HCT116 (cell line): ENCODE measurements around the gene INIP. TPM values are rescaled to one million over a fixed set of nuclear protein-coding genes. Genes with fewer than 3 reads are reported as not detected.

Source experiments
- ATAC-seq: fragments of 200-7000 bp; cut with Tn5 transposase; 2 replicates; pipeline ENCODE4 v1.9.1; 2020; ENCODE audit warnings: mild to moderate bottlenecking, moderate library complexity
- BruUV-seq: library from RNA; stranded (reverse); fragments of 400-500 nt; replicated peaks from 2 replicates; lab custom pipeline; 2021; lab: Mats Ljungman, UMichigan
- CTCF ChIA-PET: fragments of 300-600 bp; sonication (Branson Sonifier 250); formaldehyde crosslinking; loops from one replicate; lab custom pipeline; 2021; ENCODE audit warnings: antibody characterized with exemption; lab: Charles Lee
- POLR2A ChIA-PET: fragments of 300-600, 350-600 bp; sonication (Branson Sonifier 250); formaldehyde crosslinking; loops from one replicate; lab custom pipeline; 2021; ENCODE audit warnings: antibody characterized with exemption; lab: Charles Lee
- RAD21 ChIA-PET, 2 experiments: fragments of 300-600 bp; sonication (Branson Sonifier 250); formaldehyde crosslinking; loops; one replicate each; lab custom pipeline; 2023; ENCODE audit warnings: low total read pairs in 2 of 2; ENCODE audit not compliant: uncharacterized antibody in 2 of 2, unreplicated experiment in 2 of 2, low non-redundant PET in 1 of 2; lab: Charles Lee
- DNase-seq: peaks from one replicate; pipeline ENCODE4 v3.0.0-alpha.2; 2010; ENCODE audit warnings: low read depth, low spot score
- H2AFZ ChIP-seq: fragments of 200-600 bp; shearing (Covaris generic), sonication (generic); 2 replicates; pipeline ENCODE4 v1.6.1; 2017; ENCODE audit warnings: low read depth, mixed run types, mixed read lengths, antibody characterized with exemption, low read length; ENCODE audit not compliant: poor library complexity, severe bottlenecking
- H3K27ac ChIP-seq: 2 replicates; pipeline ENCODE4 v1.5.1; 2012; ENCODE audit warnings: low read depth, low read length
- H3K27me3 ChIP-seq: fragments of 200-600 bp; sonication (generic); 2 replicates; pipeline ENCODE4 v1.6.1; 2016; ENCODE audit warnings: mixed run types, low read length, mixed read lengths; ENCODE audit not compliant: insufficient read depth
- H3K36me3 ChIP-seq, 2 experiments: fragments of 200-500 bp in 1 of 2; fragments of 200-600 bp in 1 of 2; sonication (Bioruptor generic) in 1 of 2; sonication (generic) in 1 of 2; 2 replicates each; pipeline versions ENCODE4 v1.5.1 to v1.6.1; 2014 to 2016; ENCODE audit warnings: low read length in 2 of 2, inconsistent platforms in 1 of 2, mixed read lengths in 1 of 2, mixed run types in 1 of 2; ENCODE audit not compliant: insufficient read depth in 2 of 2, control insufficient read depth in 1 of 2
- H3K4me1 ChIP-seq, 2 experiments: fragments of 200-600 bp in 1 of 2; sonication (generic) in 1 of 2; 2 replicates each; pipeline versions ENCODE4 v1.5.1 to v1.6.1; 2012 to 2017; ENCODE audit warnings: low read length in 2 of 2, inconsistent platforms in 1 of 2, mild to moderate bottlenecking in 1 of 2, mixed read lengths in 1 of 2, mixed run types in 1 of 2, moderate library complexity in 1 of 2; ENCODE audit not compliant: insufficient read depth in 2 of 2, control insufficient read depth in 1 of 2
- H3K4me2 ChIP-seq: fragments of 200-600 bp; sonication (generic); 2 replicates; pipeline ENCODE4 v1.6.1; 2017; ENCODE audit warnings: mixed run types, low read length, mixed read lengths
- H3K4me3 ChIP-seq, 2 experiments: fragments of 200-600 bp in 1 of 2; sonication (generic) in 1 of 2; replicated peaks in 1 of 2; 2 replicates each; pipeline ENCODE4 v1.5.1; 2011 to 2016; ENCODE audit warnings: low read length in 2 of 2, control low read depth in 1 of 2, low read depth in 1 of 2, mild to moderate bottlenecking in 1 of 2, mixed read lengths in 1 of 2, mixed run types in 1 of 2
- H3K79me2 ChIP-seq: fragments of 200-600 bp; sonication (generic); 2 replicates; pipeline ENCODE4 v1.6.1; 2017; ENCODE audit warnings: mild to moderate bottlenecking, mixed run types, low read length, moderate library complexity, mixed read lengths; ENCODE audit not compliant: insufficient read depth
- H3K9ac ChIP-seq: fragments of 200-600 bp; sonication (generic); 2 replicates; pipeline ENCODE4 v1.6.1; 2016; ENCODE audit warnings: low read length, mixed read lengths
- H3K9me2 ChIP-seq: fragments of 200-600 bp; sonication (generic), shearing (Covaris generic); 2 replicates; pipeline ENCODE4 v1.6.1; 2017; ENCODE audit warnings: mixed run types, mild to moderate bottlenecking, moderate library complexity; ENCODE audit not compliant: insufficient read depth
- H3K9me3 ChIP-seq, 2 experiments: fragments of 200-500 bp in 1 of 2; fragments of 200-600 bp in 1 of 2; sonication (Bioruptor generic) in 1 of 2; sonication (generic) in 1 of 2; 2 replicates each; pipeline ENCODE4 v1.6.1; 2014 to 2017; ENCODE audit warnings: low read length in 2 of 2, mixed read lengths in 2 of 2, inconsistent platforms in 1 of 2, low read depth in 1 of 2, mild to moderate bottlenecking in 1 of 2, mixed run types in 1 of 2, moderate library complexity in 1 of 2; ENCODE audit not compliant: control insufficient read depth in 1 of 2, insufficient read depth in 1 of 2
- H4K20me1 ChIP-seq: fragments of 200-600 bp; sonication (generic), shearing (Covaris generic); 2 replicates; pipeline ENCODE4 v1.6.1; 2017; ENCODE audit warnings: mixed run types, mild to moderate bottlenecking, moderate library complexity; ENCODE audit not compliant: insufficient read depth
- CTCF ChIP-seq, 3 experiments: fragments of 200-600 bp in 1 of 3; sonication (generic) in 1 of 3; IDR thresholded peaks in 2 of 3; conservative IDR thresholded peaks in 1 of 3; 2 replicates each; pipeline ENCODE4 v1.5.1; 2012 to 2017; ENCODE audit warnings: low read depth in 2 of 3, low read length in 2 of 3, antibody characterized with exemption in 1 of 3, borderline replicate concordance in 1 of 3, control low read depth in 1 of 3, mild to moderate bottlenecking in 1 of 3, mixed read lengths in 1 of 3, mixed run types in 1 of 3, moderate library complexity in 1 of 3; ENCODE audit not compliant: insufficient read depth in 1 of 3
- FOSL1 ChIP-seq: IDR thresholded peaks from 2 replicates; pipeline ENCODE4 v1.6.1; 2012; ENCODE audit warnings: low read depth
- REST ChIP-seq: IDR thresholded peaks from 2 replicates; pipeline ENCODE4 v1.6.1; 2012; ENCODE audit warnings: low read depth
- SP1 ChIP-seq: IDR thresholded peaks from 2 replicates; pipeline ENCODE4 v1.6.1; 2012; ENCODE audit warnings: low read depth
- YY1 ChIP-seq: IDR thresholded peaks from 2 replicates; pipeline ENCODE4 v1.6.1; 2011; ENCODE audit warnings: low read length, low read depth, moderate library complexity, mild to moderate bottlenecking; ENCODE audit not compliant: insufficient replicate concordance; ENCODE audit errors: extremely low read depth
- intact Hi-C: fragments of 100-400 bp; cut with micrococcal nuclease; formaldehyde crosslinking; loops from 2 replicates; pipeline ENCODE4 v1.10.0; 2022
- total RNA-seq: library from RNA; stranded (reverse); gene quantifications from one replicate; pipeline ENCODE4 v1.2.1, GENCODE V29; 2021; ENCODE audit not compliant: unreplicated experiment

Gene INIP
- total RNA-seq, 1 experiment from 2014 or later, result 28.9 TPM

GRCh38 chr9:112663681-112664080, 54.2 kb downstream of the INIP start:
- Histone ChIP-seq H3K4me3 (no peak overlapping the region), H3K4me1 (no peaks in the 10 kb centered on the region), H2AFZ (no peak overlapping the region), H3K9me3 (no peaks in the 10 kb centered on the region), H3K9me2 (no peaks in the 10 kb centered on the region), H3K79me2 (no peaks in the 10 kb centered on the region), H4K20me1 (no peaks in the 10 kb centered on the region)
- CTCF ChIA-PET, result no interaction called here
- no peak for ATAC-seq
- intact Hi-C loops, result no loop called here
- BruUV-seq, result no TSS peak
- RAD21 ChIA-PET, result no interaction called here
- POLR2A ChIA-PET, result no interaction called here
- TF ChIP-seq REST (no peak), CTCF (IDR thresholded peaks at IDR 0.05 in 2 of 3, conservative IDR thresholded peaks at IDR 0.05 in 1 of 3; ENCODE audit: borderline replicate concordance in 1 of 3, insufficient read depth in 1 of 3, low read depth in 2 of 3, low read length in 2 of 3) (no peak), YY1 (no peak), SP1 (no peak), FOSL1 (no peak)
- TF ChIP-seq, all 23 proteins: peak for 0
- Histone ChIP-seq H3K36me3 (no peaks in the 10 kb centered on the region), H3K9ac (no peak overlapping the region), H3K4me2 (no peak overlapping the region), H3K27me3 (no peaks in the 10 kb centered on the region), H3K27ac (no peak overlapping the region)
- no peak for DNase-seq
